HG03558 (cell line): ENCODE data around the gene TMF1.

ENCODE experiments used
- ATAC-seq: cut with Tn5 transposase; IDR thresholded peaks from one replicate; pipeline ENCODE4 v1.9.1; 2021; ENCODE audit warnings: moderate number of reproducible peaks; ENCODE audit not compliant: unreplicated experiment; ENCODE audit errors: extremely low read depth

TMF1 gene

GRCh38 chr3:69051756-69052471 lies at the start of gene TMF1:
Gene TMF1, minus strand, starts transcription at chr3:69052333. Its CDS starts 247 bp downstream, at chr3:69052086.
- peak; percentile 92 for ATAC-seq

- no peak for ATAC-seq
Observed at GRCh38 chr3:69099576-69099975, 47.4 kb upstream of the TMF1 start.

GRCh38 chr3:69097407-69098086 lies 45.4 kb upstream of the TMF1 start:
- ATAC-seq = no peak

GRCh38 chr3:69096299-69096698 lies 44.2 kb upstream of the TMF1 start:
- no peak for ATAC-seq

GRCh38 chr3:69095636-69096035 lies 43.5 kb upstream of the TMF1 start:
- no peak for ATAC-seq

- no peak for ATAC-seq
Observed at GRCh38 chr3:69094467-69095205, 42.5 kb upstream of the TMF1 start.

GRCh38 chr3:69092030-69092516 lies 39.9 kb upstream of the TMF1 start:
- peak; percentile 71 for ATAC-seq

- no peak for ATAC-seq
Observed at GRCh38 chr3:69091389-69092029, 39.4 kb upstream of the TMF1 start.

GRCh38 chr3:69090021-69090420 lies 37.9 kb upstream of the TMF1 start:
- ATAC-seq = no peak

- no peak for ATAC-seq
Observed at GRCh38 chr3:69088063-69088462, 35.9 kb upstream of the TMF1 start.

- ATAC-seq = no peak
Observed at GRCh38 chr3:69087030-69087791, 35.1 kb upstream of the TMF1 start.

- ATAC-seq = no peak
Observed at GRCh38 chr3:69085833-69086722, 33.9 kb upstream of the TMF1 start.

GRCh38 chr3:69085168-69085832 lies 33.2 kb upstream of the TMF1 start:
- ATAC-seq = no peak

- peak; percentile 39 for ATAC-seq
Observed at GRCh38 chr3:69084326-69085167, 32.4 kb upstream of the TMF1 start, which contains the start of gene ARL6IP5. Gene ARL6IP5, plus strand, starts transcription at chr3:69084937. Its CDS starts 111 bp downstream, at chr3:69085048.

- ATAC-seq = peak; percentile 47
Observed at GRCh38 chr3:69082805-69083204, 30.7 kb upstream of the TMF1 start.

GRCh38 chr3:69082361-69082760 lies 30.2 kb upstream of the TMF1 start:
- ATAC-seq = no peak

GRCh38 chr3:69081583-69082262 lies 29.6 kb upstream of the TMF1 start:
- ATAC-seq = no peak
